OCI-M2 (cell line): Measurements from ENCODE around the gene ATP4A.

ENCODE experiments used
- DNase-seq: peaks from one replicate; lab custom pipeline; 2025; ENCODE audit not compliant: unreplicated experiment; lab: John Stamatoyannopoulos, UW

Gene ATP4A

DNA sequence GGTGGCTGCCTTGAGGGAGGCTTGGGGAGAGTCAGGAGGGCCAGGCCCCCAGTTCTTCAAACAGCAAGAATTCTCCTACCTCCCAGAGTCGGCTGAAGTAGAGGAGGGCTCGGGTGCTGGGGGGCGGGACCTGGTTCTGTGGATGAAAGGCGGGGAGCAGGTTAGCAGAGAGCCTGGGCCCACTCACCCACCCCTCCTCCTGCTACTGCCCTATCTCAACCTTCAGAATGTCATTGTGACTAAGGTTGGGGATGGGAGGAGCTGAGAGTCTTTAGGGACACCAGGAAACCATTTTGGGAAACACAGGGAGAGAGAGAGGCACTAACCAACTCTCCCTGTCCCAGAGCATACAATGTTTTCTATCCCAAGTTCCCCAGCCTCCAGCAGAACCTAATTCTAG, 60.7 kb downstream of the ATP4A start:
- DNase-seq = no peak

DNA sequence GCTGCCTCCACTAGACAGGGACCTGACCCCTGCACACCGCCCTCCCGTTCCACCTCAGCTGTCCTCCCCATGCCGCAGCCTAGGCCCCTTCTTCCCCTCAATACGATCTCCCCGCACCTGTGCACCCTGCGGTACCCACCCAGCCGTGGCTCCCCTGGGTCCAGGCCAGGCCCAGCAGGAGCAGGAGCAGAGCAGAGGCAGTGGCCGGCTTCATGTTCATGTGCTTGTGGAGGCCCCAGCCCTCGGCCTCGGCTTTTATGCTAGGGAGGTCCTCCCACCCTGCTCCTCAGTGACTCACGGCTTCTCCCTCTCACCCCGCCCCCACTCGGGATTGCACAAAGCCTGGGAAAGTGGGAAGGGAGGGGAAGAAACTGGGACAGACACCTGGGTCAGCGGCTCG, 61.8 kb downstream of the ATP4A start:
- no peak for DNase-seq

DNA sequence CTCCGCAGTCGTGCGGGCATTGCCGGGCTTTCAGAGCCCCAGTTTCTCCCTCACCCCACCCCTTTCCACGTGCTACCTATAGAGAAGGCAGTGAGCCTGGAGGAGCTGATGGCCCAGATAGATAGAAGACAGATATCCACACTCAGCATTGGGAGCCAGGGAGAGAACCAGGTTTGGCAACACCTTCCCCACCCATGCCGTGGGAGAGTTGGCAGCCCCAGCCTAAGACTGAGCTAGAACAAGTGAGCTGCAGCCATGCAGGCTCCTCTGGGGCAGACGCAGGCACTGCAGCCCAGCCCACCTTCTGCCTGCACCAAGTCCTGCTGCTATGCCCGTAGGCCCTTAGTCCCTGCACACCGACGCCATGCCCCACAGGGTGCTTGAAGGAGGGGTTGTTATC, 62.8 kb downstream of the ATP4A start:
- no peak for DNase-seq
